ENCODE data around the gene ZNF443.
"Not testable (repeated sequence)": the region's sequence is repeated elsewhere in the genome, so short reads cannot be mapped to it uniquely, and the experiment has no call there.

The ZNF443 gene

GRCh38 chr19:12465211-12465610, 24.4 kb upstream of the ZNF443 start:
- Histone ChIP-seq H3K4me1 (ENCODE audit: insufficient read depth, poor library complexity, severe bottlenecking) (no peaks in the 10 kb centered on the region), H3K27ac (ENCODE audit: poor library complexity, severe bottlenecking) (no peak overlapping the region), H3K9me3 (ENCODE audit: severe bottlenecking) (peaks cover 24% of the 10 kb centered on the region), H3K27me3 (ENCODE audit: insufficient read depth, poor library complexity, severe bottlenecking) (no peaks in the 10 kb centered on the region), H3K36me3 (ENCODE audit: low read depth) (peaks cover 14% of the 10 kb centered on the region), H3K4me3 (ENCODE audit: severe bottlenecking) (no peak overlapping the region)
- TF ChIP-seq, protein P1, sequence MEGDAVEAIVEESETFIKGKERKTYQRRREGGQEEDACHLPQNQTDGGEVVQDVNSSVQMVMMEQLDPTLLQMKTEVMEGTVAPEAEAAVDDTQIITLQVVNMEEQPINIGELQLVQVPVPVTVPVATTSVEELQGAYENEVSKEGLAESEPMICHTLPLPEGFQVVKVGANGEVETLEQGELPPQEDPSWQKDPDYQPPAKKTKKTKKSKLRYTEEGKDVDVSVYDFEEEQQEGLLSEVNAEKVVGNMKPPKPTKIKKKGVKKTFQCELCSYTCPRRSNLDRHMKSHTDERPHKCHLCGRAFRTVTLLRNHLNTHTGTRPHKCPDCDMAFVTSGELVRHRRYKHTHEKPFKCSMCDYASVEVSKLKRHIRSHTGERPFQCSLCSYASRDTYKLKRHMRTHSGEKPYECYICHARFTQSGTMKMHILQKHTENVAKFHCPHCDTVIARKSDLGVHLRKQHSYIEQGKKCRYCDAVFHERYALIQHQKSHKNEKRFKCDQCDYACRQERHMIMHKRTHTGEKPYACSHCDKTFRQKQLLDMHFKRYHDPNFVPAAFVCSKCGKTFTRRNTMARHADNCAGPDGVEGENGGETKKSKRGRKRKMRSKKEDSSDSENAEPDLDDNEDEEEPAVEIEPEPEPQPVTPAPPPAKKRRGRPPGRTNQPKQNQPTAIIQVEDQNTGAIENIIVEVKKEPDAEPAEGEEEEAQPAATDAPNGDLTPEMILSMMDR (IDR thresholded peaks at IDR 0.05; ENCODE audit: poor library complexity, severe bottlenecking), result no peak
- DNase-seq (ENCODE audit: low spot score) (no peak), ATAC-seq (ENCODE audit: low read depth) (no peak)

DNA sequence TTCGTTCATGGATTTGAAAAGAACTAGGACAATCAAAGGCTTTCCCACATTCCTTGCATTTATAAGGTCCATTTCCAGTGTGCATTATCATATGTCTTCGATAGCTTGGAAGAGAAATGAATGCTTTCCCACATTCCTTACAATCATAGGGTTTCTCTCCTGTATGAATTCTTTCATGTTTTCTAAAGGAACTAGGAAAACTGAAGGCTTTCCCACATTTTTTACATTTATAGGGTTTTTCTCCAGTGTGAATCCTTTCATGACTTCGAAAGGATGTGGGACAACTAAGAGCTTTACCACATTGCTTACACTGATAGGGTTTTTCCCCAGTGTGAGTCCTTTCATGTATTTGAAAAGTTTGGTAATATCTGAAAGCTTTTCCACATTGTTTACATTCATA, 23.9 kb upstream of the ZNF443 start:
- H3K4me1 ChIP-seq (ENCODE audit: insufficient read depth, poor library complexity, severe bottlenecking), result no peaks in the 10 kb centered on the region
- H3K27me3 ChIP-seq (ENCODE audit: insufficient read depth, poor library complexity, severe bottlenecking), result no peaks in the 10 kb centered on the region
- no peak overlapping the region for H3K4me3 ChIP-seq (ENCODE audit: severe bottlenecking)
- ATAC-seq (ENCODE audit: low read depth), result no peak
- no peak overlapping the region for H3K27ac ChIP-seq (ENCODE audit: poor library complexity, severe bottlenecking)
- peaks cover 14% of the 10 kb centered on the region for H3K36me3 ChIP-seq (ENCODE audit: low read depth)
- no peak for DNase-seq (ENCODE audit: low spot score)
- H3K9me3 ChIP-seq (ENCODE audit: severe bottlenecking), result peaks cover 26% of the 10 kb centered on the region
- TF ChIP-seq, protein P1 (IDR thresholded peaks at IDR 0.05; ENCODE audit: poor library complexity, severe bottlenecking), result no peak

DNA sequence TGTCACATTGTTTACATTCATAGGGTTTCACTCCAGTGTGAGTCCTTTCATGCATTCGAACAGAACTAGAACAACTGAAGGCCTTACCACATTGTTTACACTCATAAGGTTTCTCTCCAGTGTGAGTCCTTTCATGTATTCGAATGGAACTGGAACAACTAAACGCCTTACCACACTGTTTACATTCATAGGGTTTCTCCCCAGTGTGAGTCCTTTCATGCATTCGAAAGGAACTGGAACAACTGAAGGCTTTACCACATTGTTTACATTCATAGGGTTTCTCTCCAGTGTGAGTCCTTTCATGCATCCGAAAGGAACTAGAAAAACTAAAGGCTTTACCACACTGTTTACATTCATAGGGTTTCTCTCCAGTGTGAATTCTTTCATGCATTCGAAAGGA, 23.3 kb upstream of the ZNF443 start:
- H3K27me3 ChIP-seq (ENCODE audit: insufficient read depth, poor library complexity, severe bottlenecking); H3K4me1 ChIP-seq (ENCODE audit: insufficient read depth, poor library complexity, severe bottlenecking); DNase-seq (ENCODE audit: low spot score); ATAC-seq (ENCODE audit: low read depth); H3K27ac ChIP-seq (ENCODE audit: poor library complexity, severe bottlenecking); H3K4me3 ChIP-seq (ENCODE audit: severe bottlenecking): not testable (repeated sequence)
- Histone ChIP-seq H3K36me3 (ENCODE audit: low read depth) (peaks cover 14% of the 10 kb centered on the region), H3K9me3 (ENCODE audit: severe bottlenecking) (peaks cover 26% of the 10 kb centered on the region)

DNA sequence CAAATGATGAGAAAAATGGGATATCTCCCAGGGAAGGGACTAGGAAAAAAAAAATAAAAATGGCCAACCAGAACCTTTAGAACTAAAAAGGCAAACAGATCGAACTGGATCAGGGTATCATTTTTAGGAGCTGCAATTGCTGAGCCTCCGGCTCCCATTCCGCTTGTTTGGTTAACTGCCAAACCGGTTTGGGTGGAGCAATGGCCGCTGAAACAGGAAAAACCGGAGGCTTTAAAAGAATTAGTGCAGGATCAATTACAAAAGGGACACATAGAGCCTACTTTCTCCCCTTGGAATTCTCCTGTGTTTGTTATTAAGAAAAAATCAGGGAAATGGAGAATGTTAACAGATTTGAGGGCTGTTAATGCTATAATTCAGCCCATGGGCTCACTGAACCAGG, 12.7 kb upstream of the ZNF443 start:
- H3K4me1 ChIP-seq (ENCODE audit: insufficient read depth, poor library complexity, severe bottlenecking), result no peaks in the 10 kb centered on the region
- H3K36me3 ChIP-seq (ENCODE audit: low read depth), result no peaks in the 10 kb centered on the region
- ATAC-seq (ENCODE audit: low read depth) (no peak), DNase-seq (ENCODE audit: low spot score) (no peak)
- TF ChIP-seq, protein P1 (IDR thresholded peaks at IDR 0.05; ENCODE audit: poor library complexity, severe bottlenecking), result no peak
- H3K27ac ChIP-seq (ENCODE audit: poor library complexity, severe bottlenecking), result no peak overlapping the region
- no peaks in the 10 kb centered on the region for H3K27me3 ChIP-seq (ENCODE audit: insufficient read depth, poor library complexity, severe bottlenecking)
- no peak overlapping the region for H3K4me3 ChIP-seq (ENCODE audit: severe bottlenecking)
- H3K9me3 ChIP-seq (ENCODE audit: severe bottlenecking), result no peaks in the 10 kb centered on the region

GRCh38 chr19:12450844-12451243, 10.0 kb upstream of the ZNF443 start:
- no peak overlapping the region for H3K27ac ChIP-seq (ENCODE audit: poor library complexity, severe bottlenecking)
- H3K4me3 ChIP-seq (ENCODE audit: severe bottlenecking), result no peak overlapping the region
- H3K27me3 ChIP-seq (ENCODE audit: insufficient read depth, poor library complexity, severe bottlenecking), result no peaks in the 10 kb centered on the region
- no peak for ATAC-seq (ENCODE audit: low read depth)
- H3K9me3 ChIP-seq (ENCODE audit: severe bottlenecking), result no peaks in the 10 kb centered on the region
- no peaks in the 10 kb centered on the region for H3K36me3 ChIP-seq (ENCODE audit: low read depth)
- TF ChIP-seq, protein P1 (IDR thresholded peaks at IDR 0.05; ENCODE audit: poor library complexity, severe bottlenecking), result no peak
- no peak for DNase-seq (ENCODE audit: low spot score)
- no peaks in the 10 kb centered on the region for H3K4me1 ChIP-seq (ENCODE audit: insufficient read depth, poor library complexity, severe bottlenecking)
